Chondrocyte (in vitro differentiated cells): Measurements from ENCODE around the gene TRAF1. TPM values are rescaled to one million over a fixed set of nuclear protein-coding genes. Genes with fewer than 3 reads are reported as not detected.

Experiments used
- DNase-seq: peaks from one replicate; pipeline ENCODE4 v3.0.0; 2021; ENCODE audit warnings: mixed read lengths, low spot score
- H3K27ac Mint-ChIP-seq: one replicate; pipeline ENCODE4 v1.8.0; 2021; ENCODE audit warnings: mild to moderate bottlenecking, moderate library complexity, mixed read lengths; ENCODE audit not compliant: unreplicated experiment
- H3K27me3 Mint-ChIP-seq: 2 replicates; pipeline ENCODE4 v1.8.0; 2021; ENCODE audit warnings: low read depth, mixed read lengths
- H3K36me3 Mint-ChIP-seq: 2 replicates; pipeline ENCODE4 v1.8.0; 2021; ENCODE audit warnings: low read depth, mixed read lengths
- H3K4me1 Mint-ChIP-seq: 2 replicates; pipeline ENCODE4 v1.8.0; 2021; ENCODE audit warnings: low read depth, mild to moderate bottlenecking, mixed read lengths
- H3K4me3 Mint-ChIP-seq: one replicate; pipeline ENCODE4 v1.8.0; 2021; ENCODE audit warnings: mild to moderate bottlenecking, moderate library complexity, mixed read lengths; ENCODE audit not compliant: unreplicated experiment
- H3K9me3 Mint-ChIP-seq: 2 replicates; pipeline ENCODE4 v1.8.0; 2021; ENCODE audit warnings: low read depth, mixed read lengths
- CTCF ChIP-seq: fragments of 200-600 bp; sonication (generic); IDR thresholded peaks from 2 replicates; pipeline ENCODE4 v1.5.0; 2021; ENCODE audit warnings: antibody characterized with exemption, mild to moderate bottlenecking, moderate library complexity
- total RNA-seq: library from RNA; stranded (reverse); gene quantifications from 3 replicates; pipeline ENCODE4 v1.2.1, GENCODE V29; 2021

Gene TRAF1
- total RNA-seq, 1 donor from 2014 or later: 10.8 TPM

- H3K27me3 Mint-ChIP-seq: no peaks in the 10 kb centered on the region
- H3K36me3 Mint-ChIP-seq: no peaks in the 10 kb centered on the region
- H3K4me1 Mint-ChIP-seq: peaks cover 42% of the 10 kb centered on the region
- no peak overlapping the region for H3K4me3 Mint-ChIP-seq
- H3K9me3 Mint-ChIP-seq: no peaks in the 10 kb centered on the region
- no peak overlapping the region for H3K27ac Mint-ChIP-seq
- TF ChIP-seq CTCF: no peak
- DNase-seq: no peak
Observed at GRCh38 chr9:120890320-120891244, 36.0 kb downstream of the TRAF1 start.

- peak overlapping the region; percentile 54 for H3K27ac Mint-ChIP-seq
Observed at GRCh38 chr9:120889606-120890271, 36.9 kb downstream of the TRAF1 start.

GRCh38 chr9:120888626-120889025, 38.0 kb downstream of the TRAF1 start:
- Mint-ChIP-seq H3K9me3 (no peaks in the 10 kb centered on the region), H3K4me1 (peaks cover 47% of the 10 kb centered on the region), H3K36me3 (no peaks in the 10 kb centered on the region), H3K4me3 (no peak overlapping the region), H3K27me3 (no peaks in the 10 kb centered on the region), H3K27ac (no peak overlapping the region)
- no peak for DNase-seq
- no peak for TF ChIP-seq CTCF

More at GRCh38 chr9:120889606-120890271, 36.9 kb downstream of the TRAF1 start:
- TF ChIP-seq CTCF: no peak
- Mint-ChIP-seq H3K36me3 (no peaks in the 10 kb centered on the region), H3K27me3 (no peaks in the 10 kb centered on the region), H3K4me3 (no peak overlapping the region), H3K9me3 (no peaks in the 10 kb centered on the region), H3K4me1 (peaks cover 47% of the 10 kb centered on the region)
- no peak for DNase-seq

- H3K27me3 Mint-ChIP-seq: no peaks in the 10 kb centered on the region
- no peaks in the 10 kb centered on the region for H3K36me3 Mint-ChIP-seq
- peak overlapping the region; percentile 4 for H3K27ac Mint-ChIP-seq
- H3K4me1 Mint-ChIP-seq: peaks cover 26% of the 10 kb centered on the region
- DNase-seq: no peak
- H3K9me3 Mint-ChIP-seq: no peaks in the 10 kb centered on the region
- no peak overlapping the region for H3K4me3 Mint-ChIP-seq
- TF ChIP-seq CTCF: no peak
Observed at GRCh38 chr9:120886490-120886967, 40.1 kb downstream of the TRAF1 start.

GRCh38 chr9:120885958-120886357, 40.6 kb downstream of the TRAF1 start:
- H3K4me1 Mint-ChIP-seq: peaks cover 25% of the 10 kb centered on the region
- no peaks in the 10 kb centered on the region for H3K36me3 Mint-ChIP-seq
- TF ChIP-seq CTCF: no peak
- no peaks in the 10 kb centered on the region for H3K9me3 Mint-ChIP-seq
- no peaks in the 10 kb centered on the region for H3K27me3 Mint-ChIP-seq
- H3K4me3 Mint-ChIP-seq: no peak overlapping the region
- DNase-seq: no peak
- peak overlapping the region; percentile 33 for H3K27ac Mint-ChIP-seq
